ENCODE results near the gene DRC3. TPM values are rescaled to one million over a fixed set of nuclear protein-coding genes. Genes with fewer than 3 reads are reported as not detected.

DRC3 gene
- total RNA-seq, 1 experiment from 2014 or later = 0.68 TPM

GRCh38 chr17:17924857-17925250 is 47.8 kb upstream of the DRC3 start:
- TF ChIP-seq CTCF (conservative IDR thresholded peaks at IDR 0.05) = no peak
- Histone ChIP-seq H3K4me2 (ENCODE audit: insufficient read depth, insufficient read length, low read length) (no peak overlapping the region), H4K20me1 (ENCODE audit: control insufficient read depth, insufficient read depth, insufficient read length) (no peaks in the 10 kb centered on the region), H3K23me2 (ENCODE audit: insufficient read length, low read depth, low read length, poor library complexity, severe bottlenecking) (no peaks in the 10 kb centered on the region), H3K4ac (ENCODE audit: low read depth, low read length) (no peak overlapping the region), H2AK5ac (ENCODE audit: insufficient read length, low read length) (no peak overlapping the region), H4K8ac (replicated peaks; ENCODE audit: insufficient read length, low read depth, low read length) (no peak overlapping the region), H3K4me1 (ENCODE audit: insufficient read depth, low read length) (peaks cover 3% of the 10 kb centered on the region; the same call in 1 of the 2 replicates), H2BK20ac (ENCODE audit: low read depth, low read length, poor library complexity, severe bottlenecking) (no peak overlapping the region), H3T11ph (ENCODE audit: low read length) (no peak overlapping the region), H3K56ac (ENCODE audit: insufficient read length, low read depth, low read length) (no peak overlapping the region), H3K79me2 (ENCODE audit: insufficient read depth, low read length) (no peaks in the 10 kb centered on the region), H3K79me1 (ENCODE audit: insufficient read depth, low read depth, low read length, poor library complexity, severe bottlenecking) (no peaks in the 10 kb centered on the region), H3K9ac (ENCODE audit: extremely low read depth, insufficient read length, low read length) (no peak overlapping the region), H3K23ac (ENCODE audit: insufficient read length, low read depth, low read length) (no peak overlapping the region), H4K91ac (ENCODE audit: insufficient read length, low read depth, low read length) (no peak overlapping the region), H4K5ac (ENCODE audit: insufficient read length, low read depth, low read length) (no peak overlapping the region), H3K27me3 (ENCODE audit: insufficient read depth, low read length) (no peaks in the 10 kb centered on the region), H3K27ac (ENCODE audit: insufficient read length, low read depth, low read length) (no peak overlapping the region), H3K14ac (ENCODE audit: insufficient read depth, low read length) (no peak overlapping the region), H2BK120ac (ENCODE audit: low read depth, low read length, poor library complexity, severe bottlenecking) (no peak overlapping the region), H2BK15ac (ENCODE audit: low read depth, low read length) (no peak overlapping the region), H2AFZ (ENCODE audit: low read length) (no peak overlapping the region), H2BK5ac (ENCODE audit: insufficient read length, low read length) (no peak overlapping the region), H3K18ac (ENCODE audit: insufficient read length, low read depth, low read length) (no peak overlapping the region), H3K9me3 (ENCODE audit: control insufficient read depth, low read depth, low read length) (no peaks in the 10 kb centered on the region), H2BK12ac (ENCODE audit: insufficient read length, low read depth, low read length) (no peak overlapping the region)
- Mint-ChIP-seq H3K9me3 (no peaks in the 10 kb centered on the region), H3K27me3 (ENCODE audit: low read depth) (no peaks in the 10 kb centered on the region), H3K27ac (no peak overlapping the region), H3K4me3 (no peak overlapping the region), H3K4me1 (peaks cover 34 to 37% of the 10 kb centered on the region in 2 experiments), H3K36me3 (ENCODE audit: insufficient read depth in 1 of 3, low read depth in 3 of 3) (no peaks in the 10 kb centered on the region)
- DNase-seq = no peak
